Dendritic cell treated with granulocyte-macrophage colony-stimulating factor and Interleukin-4, amounts not matched to agents 40 ng/mL and 50 ng/mL, for 4 days (primary cell): ENCODE measurements around the gene CEP112.

Source experiments
- H3K27ac Mint-ChIP-seq: one replicate; pipeline ENCODE4 v1.8.0; 2022; ENCODE audit warnings: mild to moderate bottlenecking, mixed read lengths
- H3K27me3 Mint-ChIP-seq: one replicate; pipeline ENCODE4 v1.8.0; 2022; ENCODE audit warnings: mild to moderate bottlenecking, mixed read lengths
- H3K36me3 Mint-ChIP-seq: one replicate; pipeline ENCODE4 v1.8.0; 2022; ENCODE audit warnings: low read depth, mixed read lengths
- H3K4me1 Mint-ChIP-seq: one replicate; pipeline ENCODE4 v1.8.0; 2022; ENCODE audit warnings: low read depth, mixed read lengths
- H3K4me3 Mint-ChIP-seq: one replicate; pipeline ENCODE4 v1.8.0; 2022; ENCODE audit warnings: mild to moderate bottlenecking, moderate library complexity, mixed read lengths
- H3K9me3 Mint-ChIP-seq: one replicate; pipeline ENCODE4 v1.8.0; 2022; ENCODE audit warnings: mixed read lengths
- intact Hi-C: fragments of 100-400 bp; cut with micrococcal nuclease; formaldehyde crosslinking; loops from one replicate; pipeline ENCODE4 v1.15.0; 2022

Gene CEP112

DNA sequence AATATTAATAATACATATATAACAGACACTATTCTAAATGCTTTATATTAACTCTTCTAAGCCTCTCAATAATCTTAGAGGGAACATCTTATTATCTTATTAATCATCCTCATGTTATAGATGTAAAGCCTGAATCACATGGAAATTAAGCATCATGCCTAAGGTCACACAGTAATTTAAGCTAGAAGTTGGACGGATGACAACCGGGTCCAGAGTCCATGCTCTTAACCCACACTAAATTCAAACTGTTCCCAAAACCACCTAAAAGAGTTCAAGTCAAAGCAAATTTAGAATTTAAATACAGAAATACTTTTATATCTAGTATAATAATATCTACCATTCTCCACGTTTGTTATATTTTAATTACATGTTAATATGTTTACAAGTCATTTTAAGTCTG is 193.3 kb downstream of the CEP112 start:
- Mint-ChIP-seq H3K4me3 (no peak overlapping the region), H3K9me3 (no peaks in the 10 kb centered on the region), H3K27me3 (no peaks in the 10 kb centered on the region), H3K27ac (no peak overlapping the region), H3K4me1 (no peaks in the 10 kb centered on the region), H3K36me3 (no peaks in the 10 kb centered on the region)
- intact Hi-C loops: no loop called here

DNA sequence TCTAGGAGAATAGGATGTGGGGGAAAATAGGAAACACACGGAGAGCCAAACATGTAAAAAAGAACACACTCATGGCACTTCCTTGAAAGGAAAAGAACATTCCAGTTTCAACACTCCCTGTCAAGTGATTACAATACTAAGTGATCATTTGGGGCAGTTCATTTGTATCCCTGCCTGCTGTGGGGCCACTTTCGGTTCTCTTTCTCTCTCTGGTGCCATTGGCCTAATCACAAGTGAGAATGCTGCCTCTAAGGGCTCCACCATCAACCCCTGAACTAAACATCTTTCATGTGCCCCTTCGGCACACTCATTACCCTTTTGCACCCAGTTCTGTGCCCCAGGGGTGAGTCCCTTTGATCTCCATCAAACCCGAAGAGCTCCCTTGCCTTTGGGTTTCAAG is 197.3 kb downstream of the CEP112 start:
- no peaks in the 10 kb centered on the region for H3K36me3 Mint-ChIP-seq
- H3K4me3 Mint-ChIP-seq: no peak overlapping the region
- no peak overlapping the region for H3K27ac Mint-ChIP-seq
- H3K27me3 Mint-ChIP-seq: no peaks in the 10 kb centered on the region
- H3K9me3 Mint-ChIP-seq: no peaks in the 10 kb centered on the region
- H3K4me1 Mint-ChIP-seq: no peaks in the 10 kb centered on the region
- intact Hi-C loops: no loop called here

DNA sequence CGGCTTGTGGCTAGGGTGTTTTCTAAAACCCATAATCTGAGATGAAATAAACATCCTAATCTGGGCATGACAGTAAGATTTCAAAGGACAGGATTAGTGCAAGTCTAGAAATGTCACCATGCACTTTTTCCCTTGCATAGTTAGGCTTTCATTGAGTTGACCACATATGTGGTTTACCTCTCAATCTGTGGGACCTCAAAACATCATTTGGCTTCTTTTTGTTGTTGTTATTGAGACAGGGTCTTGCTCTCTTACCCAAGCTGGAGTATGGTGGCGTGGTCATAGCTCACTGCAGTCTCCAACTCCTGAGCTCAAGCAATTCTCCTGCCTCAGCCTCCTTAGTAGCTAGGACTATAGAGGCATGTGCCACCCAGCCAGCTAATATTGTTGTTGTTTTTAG is 197.8 kb downstream of the CEP112 start:
- Mint-ChIP-seq H3K9me3 (no peaks in the 10 kb centered on the region), H3K4me3 (no peak overlapping the region), H3K4me1 (no peaks in the 10 kb centered on the region), H3K27ac (no peak overlapping the region), H3K27me3 (no peaks in the 10 kb centered on the region), H3K36me3 (no peaks in the 10 kb centered on the region)
- intact Hi-C loops: no loop called here

DNA sequence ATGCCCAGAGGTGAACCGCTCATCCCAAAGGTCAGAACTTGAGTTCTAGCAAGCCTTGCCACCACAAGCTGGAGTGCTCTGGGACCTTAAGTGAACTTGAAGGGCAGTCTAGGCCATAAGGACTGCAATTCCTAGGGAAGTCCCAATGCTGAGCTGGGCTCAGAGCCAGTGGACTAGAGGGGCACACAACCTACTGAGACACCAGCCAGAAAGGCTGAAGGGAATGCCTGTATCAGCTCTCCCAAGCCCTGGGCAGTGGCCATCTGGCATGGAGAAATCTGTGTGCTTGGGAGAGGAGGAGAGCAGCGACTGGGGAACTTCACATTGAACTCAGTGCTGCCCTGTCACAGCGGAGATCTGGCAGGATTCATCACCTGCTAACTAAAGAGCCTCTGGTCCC is 201.3 kb downstream of the CEP112 start:
- intact Hi-C loops: no loop called here
- H3K27ac Mint-ChIP-seq: no peak overlapping the region

DNA sequence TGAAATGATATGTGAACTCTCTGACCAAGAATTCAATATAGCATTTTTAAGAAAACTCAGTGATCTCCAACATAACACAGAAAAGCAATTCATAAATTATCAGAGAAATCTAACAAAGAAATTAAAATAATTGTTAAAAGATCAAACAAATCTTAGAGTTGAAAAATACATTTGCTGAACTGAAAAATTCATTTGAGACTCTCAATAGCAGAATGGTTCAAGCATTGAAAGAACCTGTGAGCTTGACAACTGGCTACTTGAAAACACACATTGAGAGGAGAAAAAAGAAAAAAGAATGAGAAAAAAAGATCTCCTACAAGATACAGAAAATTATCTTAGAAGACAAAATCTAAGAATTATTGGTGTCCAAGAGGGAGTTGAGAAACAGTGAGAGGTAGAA is 203.5 kb downstream of the CEP112 start:
- H3K36me3 Mint-ChIP-seq: no peaks in the 10 kb centered on the region
- H3K4me3 Mint-ChIP-seq: no peak overlapping the region
- peaks cover 1% of the 10 kb centered on the region for H3K27me3 Mint-ChIP-seq
- intact Hi-C loops: no loop called here
- H3K4me1 Mint-ChIP-seq: no peaks in the 10 kb centered on the region
- H3K9me3 Mint-ChIP-seq: peaks cover 12% of the 10 kb centered on the region
- no peak overlapping the region for H3K27ac Mint-ChIP-seq

More for the DNA sequence above, 201.3 kb downstream of the CEP112 start:
- no peak overlapping the region for H3K4me3 Mint-ChIP-seq
- H3K36me3 Mint-ChIP-seq: no peaks in the 10 kb centered on the region
- peaks cover 1% of the 10 kb centered on the region for H3K27me3 Mint-ChIP-seq
- H3K4me1 Mint-ChIP-seq: no peaks in the 10 kb centered on the region
- peaks cover 12% of the 10 kb centered on the region for H3K9me3 Mint-ChIP-seq

DNA sequence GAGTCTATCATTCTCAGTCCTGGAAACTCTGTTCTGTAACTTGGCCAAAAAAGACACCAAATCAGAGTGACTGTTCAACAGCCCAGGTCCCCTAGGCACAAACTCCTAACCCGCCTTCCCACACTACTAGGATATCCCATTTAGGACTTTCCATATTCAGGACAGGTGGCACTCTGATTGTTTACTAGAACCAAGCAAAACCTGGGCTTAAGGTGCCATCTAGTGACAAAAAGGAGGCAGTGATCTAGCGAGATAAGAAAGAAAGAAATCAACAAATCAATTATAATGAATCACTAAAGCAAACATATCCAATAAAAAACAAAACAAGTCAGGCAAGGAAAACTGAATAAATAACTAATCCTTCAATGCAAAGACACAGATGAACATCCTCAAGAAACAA is 203.9 kb downstream of the CEP112 start:
- H3K9me3 Mint-ChIP-seq: peaks cover 12% of the 10 kb centered on the region

DNA sequence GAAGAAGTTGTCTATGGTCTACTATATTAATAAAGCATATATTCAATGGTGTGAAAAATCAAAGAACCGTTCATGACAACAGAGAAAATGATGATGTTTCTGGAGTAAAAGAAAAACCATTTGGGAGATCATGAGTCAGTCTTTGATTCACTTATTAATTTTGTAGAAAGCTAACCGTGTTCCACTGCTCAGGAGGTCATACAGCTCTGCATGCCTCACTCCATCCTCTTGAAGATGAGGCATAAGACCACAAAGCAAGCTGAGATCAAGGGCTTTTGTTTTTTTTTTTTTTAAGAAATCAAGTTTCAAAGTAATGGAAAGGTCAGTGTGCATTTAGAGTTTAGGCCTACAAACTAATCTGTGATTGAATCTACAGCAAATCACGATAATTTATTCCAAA is 206.4 kb downstream of the CEP112 start:
- Mint-ChIP-seq H3K4me3 (no peak overlapping the region), H3K36me3 (no peaks in the 10 kb centered on the region), H3K4me1 (no peaks in the 10 kb centered on the region), H3K27ac (no peak overlapping the region), H3K27me3 (peaks cover 1% of the 10 kb centered on the region), H3K9me3 (peaks cover 12% of the 10 kb centered on the region)
- intact Hi-C loops: no loop called here

More for the DNA sequence above, 203.9 kb downstream of the CEP112 start:
- no peak overlapping the region for H3K4me3 Mint-ChIP-seq
- H3K27ac Mint-ChIP-seq: no peak overlapping the region
- peaks cover 1% of the 10 kb centered on the region for H3K27me3 Mint-ChIP-seq
- intact Hi-C loops: no loop called here
- no peaks in the 10 kb centered on the region for H3K36me3 Mint-ChIP-seq
- no peaks in the 10 kb centered on the region for H3K4me1 Mint-ChIP-seq

DNA sequence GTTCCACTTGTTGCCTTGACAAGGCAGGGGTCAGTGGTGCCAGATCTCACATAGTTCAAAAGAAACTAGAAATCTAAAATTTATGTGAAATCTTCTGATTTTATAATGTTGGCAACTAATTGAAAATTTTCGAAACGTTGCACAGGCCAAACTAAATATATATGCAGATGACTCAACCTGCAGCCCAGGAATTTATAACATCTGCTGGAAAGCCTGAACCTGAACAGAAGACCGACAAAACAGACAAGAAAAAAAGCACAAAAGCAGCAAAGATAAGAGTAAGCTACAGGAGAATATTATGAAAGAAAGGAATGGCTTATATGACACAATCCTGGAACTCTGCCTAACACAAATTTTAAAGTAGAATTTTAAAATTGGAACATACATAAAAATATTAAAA is 207.6 kb downstream of the CEP112 start:
- Mint-ChIP-seq H3K27ac (no peak overlapping the region), H3K9me3 (peaks cover 12% of the 10 kb centered on the region), H3K4me3 (no peak overlapping the region), H3K4me1 (no peaks in the 10 kb centered on the region), H3K36me3 (no peaks in the 10 kb centered on the region), H3K27me3 (peaks cover 1% of the 10 kb centered on the region)
- intact Hi-C loops: no loop called here

DNA sequence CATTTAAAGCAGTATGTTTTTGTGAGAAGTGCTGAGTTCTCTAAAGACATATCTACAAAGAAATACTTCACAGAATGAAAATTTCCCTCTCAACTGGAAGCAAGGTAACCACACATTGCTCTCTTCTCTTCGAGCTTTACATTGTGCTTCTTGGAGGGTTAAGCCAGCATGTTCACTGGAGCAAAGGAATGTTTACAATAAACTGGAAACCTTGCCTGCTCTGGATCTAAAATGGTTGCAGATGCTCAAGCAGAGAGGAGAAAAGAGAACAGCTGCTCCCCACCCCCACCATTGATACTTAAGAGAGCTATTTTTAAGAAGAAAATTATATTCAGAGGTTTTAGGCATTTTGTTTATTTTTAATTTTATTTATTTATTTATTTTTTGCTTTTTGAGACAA is 213.1 kb downstream of the CEP112 start:
- peaks cover 6% of the 10 kb centered on the region for H3K4me1 Mint-ChIP-seq
- H3K27me3 Mint-ChIP-seq: peaks cover 3% of the 10 kb centered on the region
- H3K36me3 Mint-ChIP-seq: no peaks in the 10 kb centered on the region
- intact Hi-C loops: no loop called here
- H3K4me3 Mint-ChIP-seq: no peak overlapping the region
- no peak overlapping the region for H3K27ac Mint-ChIP-seq
- no peaks in the 10 kb centered on the region for H3K9me3 Mint-ChIP-seq

DNA sequence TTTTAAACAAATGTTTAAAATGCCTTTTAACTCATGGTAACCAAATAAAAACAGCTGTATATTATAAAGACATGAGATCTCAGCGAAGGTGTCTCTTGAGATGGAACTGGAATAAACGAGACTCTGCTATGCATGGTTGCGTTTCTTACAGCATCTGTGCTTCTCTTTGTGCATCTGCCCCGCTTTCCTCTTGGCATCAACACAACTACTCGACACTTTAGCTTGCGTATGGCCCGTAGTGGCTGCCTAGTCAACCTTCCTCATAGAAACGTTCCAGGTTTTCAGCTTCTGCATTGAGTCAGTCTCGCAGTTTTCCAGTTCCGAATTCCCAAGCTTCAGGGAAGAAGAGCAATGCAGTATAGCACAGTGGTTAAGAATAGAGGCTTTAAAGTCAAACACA is 214.9 kb downstream of the CEP112 start:
- Mint-ChIP-seq H3K27ac (no peak overlapping the region), H3K27me3 (peaks cover 3% of the 10 kb centered on the region), H3K9me3 (no peaks in the 10 kb centered on the region), H3K36me3 (no peaks in the 10 kb centered on the region), H3K4me3 (no peak overlapping the region), H3K4me1 (peaks cover 6% of the 10 kb centered on the region)
- intact Hi-C loops: no loop called here

DNA sequence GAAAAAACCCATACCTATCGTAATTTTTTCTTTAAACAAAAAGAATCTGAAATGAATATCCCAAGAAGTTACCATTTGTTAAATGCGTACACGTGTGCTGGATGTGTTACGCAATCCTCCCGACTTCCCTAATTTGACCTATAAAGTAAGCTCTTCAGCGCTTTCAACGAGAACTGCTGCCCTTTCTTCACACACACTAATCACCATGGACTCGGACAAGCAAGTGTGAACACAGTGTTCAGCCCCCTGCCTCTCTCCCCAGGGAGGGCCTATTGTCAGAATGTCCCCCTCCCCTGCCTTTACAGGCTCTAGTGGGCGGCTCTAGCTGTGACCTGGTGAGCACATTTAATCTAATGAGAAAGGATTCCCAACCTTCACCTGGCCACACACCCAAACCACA is 216.1 kb downstream of the CEP112 start:
- peaks cover 3% of the 10 kb centered on the region for H3K27me3 Mint-ChIP-seq
- no peak overlapping the region for H3K27ac Mint-ChIP-seq
- H3K36me3 Mint-ChIP-seq: no peaks in the 10 kb centered on the region
- no peaks in the 10 kb centered on the region for H3K9me3 Mint-ChIP-seq
- no peak overlapping the region for H3K4me3 Mint-ChIP-seq
- H3K4me1 Mint-ChIP-seq: peaks cover 6% of the 10 kb centered on the region
- intact Hi-C loops: no loop called here

DNA sequence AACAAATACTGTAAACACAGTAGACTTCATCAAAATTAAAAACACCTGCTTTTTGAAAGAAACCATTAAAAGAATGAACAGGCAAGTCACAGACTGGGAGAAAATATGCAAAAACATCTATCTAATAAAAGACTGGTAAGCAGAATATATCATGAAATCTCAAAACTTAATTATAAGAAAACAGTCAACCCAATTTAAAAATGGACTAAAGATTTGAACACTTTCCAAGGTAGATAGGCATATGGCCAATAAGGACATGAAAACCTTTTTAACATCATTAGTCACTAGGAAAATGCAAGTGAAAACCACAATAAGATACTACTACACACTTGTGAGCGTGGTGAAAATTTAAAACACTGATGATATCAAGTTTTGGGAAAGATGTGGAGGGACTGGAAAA is 218.7 kb downstream of the CEP112 start:
- Mint-ChIP-seq H3K27ac (no peak overlapping the region), H3K4me1 (peaks cover 6% of the 10 kb centered on the region), H3K36me3 (no peaks in the 10 kb centered on the region), H3K4me3 (no peak overlapping the region), H3K9me3 (no peaks in the 10 kb centered on the region), H3K27me3 (peaks cover 3% of the 10 kb centered on the region)
- intact Hi-C loops: no loop called here

DNA sequence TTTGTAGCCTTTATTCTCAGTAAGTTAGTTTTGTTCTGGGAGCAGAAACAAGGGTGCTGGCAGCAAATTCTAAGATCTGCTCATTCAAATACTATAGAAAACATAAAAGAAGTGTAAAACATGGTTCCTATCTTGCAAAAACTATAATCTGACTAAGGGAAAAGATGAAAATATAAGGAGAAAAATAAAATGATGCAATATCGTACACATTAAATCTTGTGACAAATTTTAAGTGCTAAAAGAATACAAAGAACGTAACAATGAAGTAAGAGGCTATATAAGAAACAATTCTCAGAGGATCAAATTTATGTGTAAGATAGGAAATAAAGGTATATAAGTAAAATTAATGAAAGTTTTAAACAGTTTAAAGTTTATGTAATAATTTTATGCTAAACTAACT is 224.6 kb downstream of the CEP112 start:
- no peaks in the 10 kb centered on the region for H3K27me3 Mint-ChIP-seq
- intact Hi-C loops: no loop called here
- no peaks in the 10 kb centered on the region for H3K36me3 Mint-ChIP-seq
- no peaks in the 10 kb centered on the region for H3K9me3 Mint-ChIP-seq
- H3K27ac Mint-ChIP-seq: no peak overlapping the region
- H3K4me1 Mint-ChIP-seq: no peaks in the 10 kb centered on the region
- H3K4me3 Mint-ChIP-seq: no peak overlapping the region

DNA sequence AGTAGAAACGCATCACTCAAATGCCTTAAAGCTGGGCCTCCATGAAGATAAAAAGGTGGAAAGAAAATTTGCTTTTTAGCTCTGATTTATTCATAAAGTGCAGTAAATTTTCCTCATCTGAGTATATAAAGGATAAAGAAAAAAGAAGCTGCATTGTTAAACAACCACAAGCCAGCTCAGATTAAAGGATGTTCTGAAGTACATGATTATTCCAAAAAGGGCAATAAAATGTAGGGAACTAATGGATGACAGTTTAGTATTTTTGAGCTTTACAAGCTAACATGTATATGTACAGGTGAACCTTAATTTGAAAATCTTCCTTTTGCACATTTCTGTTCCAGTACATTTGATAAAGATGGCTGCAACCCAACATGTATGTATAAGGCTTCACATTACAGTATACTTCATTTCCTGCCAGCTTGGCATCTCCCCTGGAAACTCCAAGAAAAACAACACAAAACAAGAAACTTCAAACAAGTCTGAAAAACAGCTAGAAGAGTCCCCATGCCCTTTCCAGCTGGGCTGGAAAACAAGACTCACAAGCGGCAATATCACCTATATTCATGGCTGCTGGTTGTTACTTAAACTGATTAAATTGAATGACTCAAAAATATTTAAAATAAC is 225.7 kb downstream of the CEP112 start:
- Mint-ChIP-seq H3K27me3 (no peaks in the 10 kb centered on the region), H3K27ac (no peak overlapping the region), H3K9me3 (no peaks in the 10 kb centered on the region), H3K36me3 (no peaks in the 10 kb centered on the region), H3K4me3 (no peak overlapping the region), H3K4me1 (no peaks in the 10 kb centered on the region)
- intact Hi-C loops: no loop called here

DNA sequence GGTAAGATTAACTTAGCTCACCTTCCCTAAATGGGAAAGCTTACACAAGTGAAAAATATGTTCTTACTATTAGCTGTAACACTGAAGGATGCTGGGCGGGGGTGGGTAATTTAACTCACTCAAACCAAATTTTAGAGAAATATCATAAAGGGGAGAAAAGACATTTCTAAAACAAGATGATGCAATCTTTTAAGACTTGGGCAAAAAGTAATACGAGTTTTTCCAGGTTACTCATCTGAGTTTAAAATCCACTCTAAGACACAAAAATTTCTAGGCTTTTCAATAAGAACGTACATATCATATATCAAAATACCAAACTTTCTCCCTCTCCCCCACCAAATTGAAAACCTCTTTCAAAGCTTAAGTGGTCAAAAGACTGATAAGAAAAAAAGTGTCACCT is 228.8 kb downstream of the CEP112 start:
- H3K4me3 Mint-ChIP-seq: no peak overlapping the region
- H3K27me3 Mint-ChIP-seq: no peaks in the 10 kb centered on the region
- H3K4me1 Mint-ChIP-seq: no peaks in the 10 kb centered on the region
- H3K27ac Mint-ChIP-seq: no peak overlapping the region
- intact Hi-C loops: no loop called here
- no peaks in the 10 kb centered on the region for H3K36me3 Mint-ChIP-seq
- H3K9me3 Mint-ChIP-seq: peaks cover 14% of the 10 kb centered on the region
